Breast epithelium (tissue), 4 donors: ENCODE measurements around the gene TMEM207. TPM values are rescaled to one million over a fixed set of nuclear protein-coding genes. Genes with fewer than 3 reads are reported as not detected.

Source experiments
- DNase-seq, 2 donors: peaks; one replicate each; pipeline ENCODE4 v3.0.0-alpha.2; 2019; ENCODE audit warnings: low spot score in 2 of 2
- H3K27ac ChIP-seq, 2 donors: fragments of 200-600 bp; sonication (generic) in 1 of 2; one replicate each; pipeline ENCODE4 v1.5.1; 2016 to 2019; ENCODE audit warnings: mild to moderate bottlenecking in 1 of 2
- H3K27me3 ChIP-seq, 2 donors: fragments of 200-600 bp; sonication (generic) in 1 of 2; one replicate each; pipeline versions ENCODE4 v1.5.1 to v1.6.0; 2017 to 2019; ENCODE audit warnings: control low read depth in 1 of 2, mild to moderate bottlenecking in 1 of 2
- H3K36me3 ChIP-seq: fragments of 200-600 bp; one replicate; pipeline ENCODE4 v1.5.1; 2019
- H3K4me1 ChIP-seq, 2 donors: fragments of 200-600 bp; sonication (generic); one replicate each; pipeline ENCODE4 v1.5.1; 2016 to 2019; ENCODE audit warnings: control low read depth in 1 of 2
- H3K4me3 ChIP-seq, 3 donors: fragments of 200-600 bp; sonication (generic); 1 replicate in 2 of 3; 2 replicates in 1 of 3; pipeline ENCODE4 v1.5.1; 2016 to 2019; ENCODE audit warnings: mild to moderate bottlenecking in 3 of 3, moderate library complexity in 2 of 3
- H3K9me3 ChIP-seq, 2 donors: fragments of 200-600 bp; sonication (generic) in 1 of 2; one replicate each; pipeline ENCODE4 v1.5.1; 2016 to 2019; ENCODE audit warnings: control low read depth in 1 of 2
- CTCF ChIP-seq, 3 donors: fragments of 450-650 bp; IDR thresholded peaks; one replicate each; pipeline ENCODE4 v1.5.1; 2016 to 2017; ENCODE audit warnings: antibody characterized with exemption in 3 of 3, mild to moderate bottlenecking in 3 of 3, moderate library complexity in 3 of 3
- POLR2A ChIP-seq: fragments of 450-650 bp; IDR thresholded peaks from one replicate; pipeline ENCODE4 v1.6.1; 2016; ENCODE audit warnings: antibody characterized with exemption, mild to moderate bottlenecking, moderate library complexity
- POLR2AphosphoS5 ChIP-seq, 3 donors: sonication (generic); formaldehyde crosslinking; IDR thresholded peaks; one replicate each; pipeline ENCODE4 v1.6.1; 2017; ENCODE audit warnings: antibody characterized with exemption in 3 of 3
- intact Hi-C: fragments of 100-400 bp; cut with DNase I; formaldehyde crosslinking; loops from one replicate; pipeline ENCODE4 v1.15.1; 2023; ENCODE audit warnings: low total_unique reads
- total RNA-seq, 3 donors: library from RNA; depleted of rRNA; stranded (reverse); fragments of >200 nt; gene quantifications; one replicate each; pipeline ENCODE4 v1.1.0, GENCODE V29; 2016

TMEM207 gene
- total RNA-seq, 3 donors from 2014 or later: not detected

GRCh38 chr3:190414297-190414696, 35.4 kb downstream of the TMEM207 start:
- no peak for DNase-seq
- Histone ChIP-seq H3K9me3 (peaks cover 0 to 4% of the 10 kb centered on the region in 2 donors), H3K27ac (no peak overlapping the region), H3K4me1 (no peaks in the 10 kb centered on the region), H3K36me3 (no peaks in the 10 kb centered on the region), H3K4me3 (no peak overlapping the region), H3K27me3 (no peaks in the 10 kb centered on the region)
- TF ChIP-seq POLR2A (no peak), POLR2AphosphoS5 (IDR thresholded peaks at IDR 0.05) (no peak), CTCF (IDR thresholded peaks at IDR 0.05) (no peak)
- intact Hi-C loops: no loop called here

GRCh38 chr3:190404715-190405114, 45.0 kb downstream of the TMEM207 start:
- H3K9me3 ChIP-seq: no peaks in the 10 kb centered on the region
- no peak for DNase-seq
- no peak overlapping the region for H3K27ac ChIP-seq
- no peaks in the 10 kb centered on the region for H3K27me3 ChIP-seq
- no peaks in the 10 kb centered on the region for H3K36me3 ChIP-seq
- intact Hi-C loops: no loop called here
- no peak overlapping the region for H3K4me3 ChIP-seq
- no peak for TF ChIP-seq POLR2AphosphoS5 (IDR thresholded peaks at IDR 0.05)
- TF ChIP-seq POLR2A: no peak
- H3K4me1 ChIP-seq: no peaks in the 10 kb centered on the region

- Histone ChIP-seq H3K4me1 (no peaks in the 10 kb centered on the region), H3K9me3 (no peaks in the 10 kb centered on the region), H3K27ac (no peak overlapping the region), H3K36me3 (no peaks in the 10 kb centered on the region), H3K27me3 (no peaks in the 10 kb centered on the region), H3K4me3 (no peak overlapping the region)
- TF ChIP-seq POLR2A (no peak), POLR2AphosphoS5 (IDR thresholded peaks at IDR 0.05) (no peak), CTCF (IDR thresholded peaks at IDR 0.05) (no peak)
- intact Hi-C loops: no loop called here
- DNase-seq: no peak
Observed at GRCh38 chr3:190401963-190402362, 47.7 kb downstream of the TMEM207 start.

- H3K36me3 ChIP-seq: no peaks in the 10 kb centered on the region
- no peaks in the 10 kb centered on the region for H3K27me3 ChIP-seq
- H3K27ac ChIP-seq: no peak overlapping the region
- no peaks in the 10 kb centered on the region for H3K4me1 ChIP-seq
- intact Hi-C loops: no loop called here
- H3K9me3 ChIP-seq: no peaks in the 10 kb centered on the region
- no peak overlapping the region for H3K4me3 ChIP-seq
- TF ChIP-seq POLR2A (no peak), POLR2AphosphoS5 (IDR thresholded peaks at IDR 0.05) (no peak), CTCF (IDR thresholded peaks at IDR 0.05) (no peak)
- DNase-seq: no peak
Observed at GRCh38 chr3:190399677-190400076, 50.0 kb downstream of the TMEM207 start.

GRCh38 chr3:190397889-190398288, 51.8 kb downstream of the TMEM207 start:
- intact Hi-C loops: no loop called here
- no peak for DNase-seq
- Histone ChIP-seq H3K27me3 (no peaks in the 10 kb centered on the region), H3K4me1 (no peaks in the 10 kb centered on the region), H3K4me3 (no peak overlapping the region), H3K9me3 (no peaks in the 10 kb centered on the region), H3K36me3 (no peaks in the 10 kb centered on the region), H3K27ac (no peak overlapping the region)
- no peak for TF ChIP-seq POLR2A
- no peak for TF ChIP-seq POLR2AphosphoS5 (IDR thresholded peaks at IDR 0.05)
- TF ChIP-seq CTCF (IDR thresholded peaks at IDR 0.05): no peak

GRCh38 chr3:190396001-190396400, 53.7 kb downstream of the TMEM207 start:
- H3K4me3 ChIP-seq: no peak overlapping the region
- H3K4me1 ChIP-seq: no peaks in the 10 kb centered on the region
- DNase-seq: no peak
- H3K27ac ChIP-seq: no peak overlapping the region
- intact Hi-C loops: no loop called here
- no peaks in the 10 kb centered on the region for H3K9me3 ChIP-seq
- no peak for TF ChIP-seq POLR2A
- H3K27me3 ChIP-seq: no peaks in the 10 kb centered on the region
- H3K36me3 ChIP-seq: no peaks in the 10 kb centered on the region
